K562 (cell line): ENCODE data around the gene CCDC159. TPM values are rescaled to one million over a fixed set of nuclear protein-coding genes. Genes with fewer than 3 reads are reported as not detected.

Experiments used
- BCL6 ChIP-seq: fragments of 250-450 bp; sonication (Bioruptor Pico); IDR thresholded peaks from 2 replicates; pipeline ENCODE4 v1.4.0; 2020
- CGGBP1 ChIP-seq: fragments of 250-450 bp; sonication (Bioruptor Pico); IDR thresholded peaks from 2 replicates; pipeline ENCODE4 v1.9.0; 2021; ENCODE audit warnings: mild to moderate bottlenecking
- ETV6 ChIP-seq, 3 experiments: fragments of 150-350 bp in 1 of 3; sonication (generic) in 1 of 3; formaldehyde crosslinking in 1 of 3; IDR thresholded peaks; 2 replicates each; pipeline versions ENCODE4 v1.6.1 to v1.8.0; 2014 to 2022; ENCODE audit warnings: borderline replicate concordance in 2 of 3, low read depth in 2 of 3, antibody characterized with exemption in 1 of 3, low read length in 1 of 3, mild to moderate bottlenecking in 1 of 3, missing genetic modification reagents in 1 of 3
- FOXM1 ChIP-seq, 2 experiments: fragments of 450-650 bp in 1 of 2; sonication (generic) in 1 of 2; formaldehyde crosslinking in 1 of 2; IDR thresholded peaks; 2 replicates each; pipeline versions ENCODE4 v1.6.1 to v1.9.0; 2017 to 2022; ENCODE audit warnings: low read depth in 2 of 2, mild to moderate bottlenecking in 2 of 2, missing genetic modification reagents in 1 of 2, moderate library complexity in 1 of 2
- KLF13 ChIP-seq: fragments of 450-650 bp; IDR thresholded peaks from 2 replicates; pipeline ENCODE4 v1.6.1; 2016; ENCODE audit warnings: missing genetic modification characterization, low read depth, mild to moderate bottlenecking, missing compliant biosample characterization, moderate library complexity, borderline replicate concordance
- SMAD4 ChIP-seq: fragments of 250-450 bp; sonication (Bioruptor Pico); conservative IDR thresholded peaks from 2 replicates; pipeline ENCODE4 v1.8.0; 2021; ENCODE audit warnings: inconsistent platforms, mild to moderate bottlenecking, moderate library complexity
- SRF ChIP-seq, 2 experiments: fragments of 250-450, 450-650 bp in 1 of 2; sonication (Bioruptor Pico) in 1 of 2; sonication (generic) in 1 of 2; formaldehyde crosslinking; IDR thresholded peaks; 2 replicates each; pipeline versions ENCODE4 v1.5.0 to v1.5.1; 2020 to 2022; ENCODE audit warnings: mild to moderate bottlenecking in 1 of 2, missing genetic modification reagents in 1 of 2
- ZNF41 ChIP-seq: fragments of 250-450 bp; sonication (Bioruptor Pico); conservative IDR thresholded peaks from 2 replicates; pipeline ENCODE4 v1.4.0; 2020; ENCODE audit warnings: mild to moderate bottlenecking
- polyA plus RNA-seq, 8 experiments: library from polyadenylated mRNA; depleted of rRNA in 4 of 8; stranded (reverse) in 5 of 8; unstranded in 3 of 8; fragments of >200 nt; fragmentation: Nextera tagmentation in 2 of 8; fragmentation: Illumina TruSeq in 1 of 8; extraction: Ambion mirVana in 2 of 8; extraction: Trizol in 1 of 8; gene quantifications; 2 replicates each; pipeline versions ENCODE4 v1.2.1 to v1.2.3, GENCODE V29; 2011 to 2014; ENCODE audit warnings: inconsistent platforms in 1 of 8, missing spikeins in 1 of 8
- total RNA-seq, 7 experiments: library from RNA; depleted of rRNA in 6 of 7; stranded (reverse); fragments of >200 nt in 6 of 7; fragmentation: Illumina TruSeq in 2 of 7; extraction: Trizol in 2 of 7; gene quantifications; 2 replicates each; pipeline versions ENCODE4 v1.2.1 to v1.2.3, GENCODE V29; 2011 to 2021; ENCODE audit warnings: low replicate concordance in 1 of 7
- TF ChIP-seq, protein P1 (sequence below): sonication (generic); formaldehyde crosslinking; IDR thresholded peaks from 2 replicates; pipeline ENCODE4 v1.8.0; 2022; ENCODE audit warnings: mild to moderate bottlenecking, low read depth, missing genetic modification reagents
- TF ChIP-seq, protein P2 (sequence below): fragments of 250-450 bp; sonication (Bioruptor Pico); IDR thresholded peaks from 2 replicates; pipeline ENCODE4 v1.4.0; 2020; ENCODE audit warnings: mild to moderate bottlenecking, moderate library complexity, borderline replicate concordance
- TF ChIP-seq, protein P3 (sequence below): fragments of 450-650 bp; IDR thresholded peaks from 2 replicates; pipeline ENCODE4 v1.6.1; 2016; ENCODE audit warnings: antibody characterized with exemption
- TF ChIP-seq, protein P4 (sequence below): fragments of 450-650 bp; IDR thresholded peaks from 2 replicates; pipeline ENCODE4 v1.6.1; 2016
- TF ChIP-seq, protein P5 (sequence below): fragments of 250-450 bp; sonication (Bioruptor Pico); IDR thresholded peaks from 2 replicates; pipeline ENCODE4 v1.8.0; 2022; ENCODE audit warnings: inconsistent platforms, mild to moderate bottlenecking, moderate library complexity, borderline replicate concordance
- TF ChIP-seq, protein P6 (sequence below): conservative IDR thresholded peaks from 2 replicates; pipeline ENCODE4 v1.6.1; 2011; ENCODE audit warnings: low read depth, mild to moderate bottlenecking, low read length; ENCODE audit not compliant: control insufficient read depth

CCDC159 gene
- total and polyA plus RNA-seq, 9 of the 15 experiments (the other 6 are each of a cell fraction or from before 2014, with no cell fraction given), result 0.68 to 10.1 (median 4.7) TPM

GRCh38 chr19:11374433-11375142 lies 28.3 kb downstream of the CCDC159 start, which contains the start of gene SWSAP1 (continued):
- TF ChIP-seq SRF (CRISPR knock-in tag; IDR thresholded peaks at IDR 0.05) (peak; percentile 26 to 46; a peak in 1 of 4 replicates), CGGBP1 (CRISPR knock-in tag) (no peak), FOXM1 (IDR thresholded peaks at IDR 0.05; ENCODE audit: low read depth) (no peak), FOXM1 (CRISPR knock-in tag; IDR thresholded peaks at IDR 0.05; ENCODE audit: low read depth) (peak; percentile 51; the same call in 1 of the 2 replicates), BCL6 (CRISPR knock-in tag) (no peak), KLF13 (tag) (peak; percentile 4; the same call in 1 of the 2 replicates), SMAD4 (CRISPR knock-in tag) (peak; percentile 50; the same call in 1 of the 2 replicates), ETV6 (IDR thresholded peaks at IDR 0.05; ENCODE audit: borderline replicate concordance in 1 of 2, low read depth in 2 of 2, low read length in 1 of 2) (no peak), ETV6 (CRISPR knock-in tag; IDR thresholded peaks at IDR 0.05; ENCODE audit: borderline replicate concordance) (no peak), ZNF41 (CRISPR knock-in tag) (0 out of 2 replicates have a peak, but pooled peaks have one; percentile 16)
- TF ChIP-seq, protein P1, sequence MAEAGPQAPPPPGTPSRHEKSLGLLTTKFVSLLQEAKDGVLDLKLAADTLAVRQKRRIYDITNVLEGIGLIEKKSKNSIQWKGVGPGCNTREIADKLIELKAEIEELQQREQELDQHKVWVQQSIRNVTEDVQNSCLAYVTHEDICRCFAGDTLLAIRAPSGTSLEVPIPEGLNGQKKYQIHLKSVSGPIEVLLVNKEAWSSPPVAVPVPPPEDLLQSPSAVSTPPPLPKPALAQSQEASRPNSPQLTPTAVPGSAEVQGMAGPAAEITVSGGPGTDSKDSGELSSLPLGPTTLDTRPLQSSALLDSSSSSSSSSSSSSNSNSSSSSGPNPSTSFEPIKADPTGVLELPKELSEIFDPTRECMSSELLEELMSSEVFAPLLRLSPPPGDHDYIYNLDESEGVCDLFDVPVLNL (CRISPR knock-in tag), result peak; percentile 48; the same call in 1 of the 2 replicates
- TF ChIP-seq, protein P2, sequence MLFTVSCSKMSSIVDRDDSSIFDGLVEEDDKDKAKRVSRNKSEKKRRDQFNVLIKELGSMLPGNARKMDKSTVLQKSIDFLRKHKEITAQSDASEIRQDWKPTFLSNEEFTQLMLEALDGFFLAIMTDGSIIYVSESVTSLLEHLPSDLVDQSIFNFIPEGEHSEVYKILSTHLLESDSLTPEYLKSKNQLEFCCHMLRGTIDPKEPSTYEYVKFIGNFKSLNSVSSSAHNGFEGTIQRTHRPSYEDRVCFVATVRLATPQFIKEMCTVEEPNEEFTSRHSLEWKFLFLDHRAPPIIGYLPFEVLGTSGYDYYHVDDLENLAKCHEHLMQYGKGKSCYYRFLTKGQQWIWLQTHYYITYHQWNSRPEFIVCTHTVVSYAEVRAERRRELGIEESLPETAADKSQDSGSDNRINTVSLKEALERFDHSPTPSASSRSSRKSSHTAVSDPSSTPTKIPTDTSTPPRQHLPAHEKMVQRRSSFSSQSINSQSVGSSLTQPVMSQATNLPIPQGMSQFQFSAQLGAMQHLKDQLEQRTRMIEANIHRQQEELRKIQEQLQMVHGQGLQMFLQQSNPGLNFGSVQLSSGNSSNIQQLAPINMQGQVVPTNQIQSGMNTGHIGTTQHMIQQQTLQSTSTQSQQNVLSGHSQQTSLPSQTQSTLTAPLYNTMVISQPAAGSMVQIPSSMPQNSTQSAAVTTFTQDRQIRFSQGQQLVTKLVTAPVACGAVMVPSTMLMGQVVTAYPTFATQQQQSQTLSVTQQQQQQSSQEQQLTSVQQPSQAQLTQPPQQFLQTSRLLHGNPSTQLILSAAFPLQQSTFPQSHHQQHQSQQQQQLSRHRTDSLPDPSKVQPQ, result 0 out of 2 replicates have a peak, but pooled peaks have one; percentile 22
- TF ChIP-seq, protein P3, sequence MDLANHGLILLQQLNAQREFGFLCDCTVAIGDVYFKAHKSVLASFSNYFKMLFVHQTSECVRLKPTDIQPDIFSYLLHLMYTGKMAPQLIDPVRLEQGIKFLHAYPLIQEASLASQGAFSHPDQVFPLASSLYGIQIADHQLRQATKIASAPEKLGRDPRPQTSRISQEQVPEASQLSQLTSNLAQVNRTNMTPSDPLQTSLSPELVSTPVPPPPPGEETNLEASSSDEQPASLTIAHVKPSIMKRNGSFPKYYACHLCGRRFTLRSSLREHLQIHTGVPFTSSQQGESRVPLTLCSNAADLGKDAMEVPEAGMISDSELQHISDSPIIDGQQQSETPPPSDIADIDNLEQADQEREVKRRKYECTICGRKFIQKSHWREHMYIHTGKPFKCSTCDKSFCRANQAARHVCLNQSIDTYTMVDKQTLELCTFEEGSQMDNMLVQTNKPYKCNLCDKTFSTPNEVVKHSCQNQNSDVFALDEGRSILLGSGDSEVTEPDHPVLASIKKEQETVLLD, result no peak
- TF ChIP-seq, protein P4, sequence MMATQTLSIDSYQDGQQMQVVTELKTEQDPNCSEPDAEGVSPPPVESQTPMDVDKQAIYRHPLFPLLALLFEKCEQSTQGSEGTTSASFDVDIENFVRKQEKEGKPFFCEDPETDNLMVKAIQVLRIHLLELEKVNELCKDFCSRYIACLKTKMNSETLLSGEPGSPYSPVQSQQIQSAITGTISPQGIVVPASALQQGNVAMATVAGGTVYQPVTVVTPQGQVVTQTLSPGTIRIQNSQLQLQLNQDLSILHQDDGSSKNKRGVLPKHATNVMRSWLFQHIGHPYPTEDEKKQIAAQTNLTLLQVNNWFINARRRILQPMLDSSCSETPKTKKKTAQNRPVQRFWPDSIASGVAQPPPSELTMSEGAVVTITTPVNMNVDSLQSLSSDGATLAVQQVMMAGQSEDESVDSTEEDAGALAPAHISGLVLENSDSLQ, result peak; percentile 99
- TF ChIP-seq, protein P5, sequence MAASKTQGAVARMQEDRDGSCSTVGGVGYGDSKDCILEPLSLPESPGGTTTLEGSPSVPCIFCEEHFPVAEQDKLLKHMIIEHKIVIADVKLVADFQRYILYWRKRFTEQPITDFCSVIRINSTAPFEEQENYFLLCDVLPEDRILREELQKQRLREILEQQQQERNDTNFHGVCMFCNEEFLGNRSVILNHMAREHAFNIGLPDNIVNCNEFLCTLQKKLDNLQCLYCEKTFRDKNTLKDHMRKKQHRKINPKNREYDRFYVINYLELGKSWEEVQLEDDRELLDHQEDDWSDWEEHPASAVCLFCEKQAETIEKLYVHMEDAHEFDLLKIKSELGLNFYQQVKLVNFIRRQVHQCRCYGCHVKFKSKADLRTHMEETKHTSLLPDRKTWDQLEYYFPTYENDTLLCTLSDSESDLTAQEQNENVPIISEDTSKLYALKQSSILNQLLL (CRISPR knock-in tag), result no peak
- TF ChIP-seq, protein P6, sequence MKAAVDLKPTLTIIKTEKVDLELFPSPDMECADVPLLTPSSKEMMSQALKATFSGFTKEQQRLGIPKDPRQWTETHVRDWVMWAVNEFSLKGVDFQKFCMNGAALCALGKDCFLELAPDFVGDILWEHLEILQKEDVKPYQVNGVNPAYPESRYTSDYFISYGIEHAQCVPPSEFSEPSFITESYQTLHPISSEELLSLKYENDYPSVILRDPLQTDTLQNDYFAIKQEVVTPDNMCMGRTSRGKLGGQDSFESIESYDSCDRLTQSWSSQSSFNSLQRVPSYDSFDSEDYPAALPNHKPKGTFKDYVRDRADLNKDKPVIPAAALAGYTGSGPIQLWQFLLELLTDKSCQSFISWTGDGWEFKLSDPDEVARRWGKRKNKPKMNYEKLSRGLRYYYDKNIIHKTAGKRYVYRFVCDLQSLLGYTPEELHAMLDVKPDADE, result peak; percentile 58; the same call in 1 of the 2 replicates
